ENCODE data around the gene ADAMTS3. TPM values are rescaled to one million over a fixed set of nuclear protein-coding genes. Genes with fewer than 3 reads are reported as not detected.

Gene ADAMTS3
- total and polyA plus RNA-seq, 2 donors (not counting 3 experiments of a cell fraction or from before 2014, with no cell fraction given), result 0.37 to 1.3 TPM

DNA sequence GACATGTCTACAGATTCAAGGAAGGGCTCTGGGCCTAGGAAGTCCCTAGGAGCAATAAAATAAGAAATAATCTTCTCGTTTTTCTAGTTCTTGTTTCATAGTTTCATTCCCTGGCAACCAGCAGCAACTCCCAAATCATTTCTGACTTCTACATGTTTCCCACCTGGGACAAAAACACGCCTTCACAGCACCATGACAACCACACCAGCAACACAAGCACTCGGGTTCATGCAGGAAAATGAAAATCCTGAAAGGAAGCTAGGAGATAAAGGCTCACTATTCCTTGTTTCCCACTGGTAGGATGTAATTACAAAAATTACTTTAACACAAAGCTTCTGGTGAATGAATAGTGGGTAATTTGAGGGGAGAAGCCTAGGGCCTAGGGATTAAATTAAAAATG lies 158.9 kb downstream of the ADAMTS3 start:
- H3K9me3 ChIP-seq (replicated peaks; ENCODE audit: control insufficient read depth, insufficient read depth, low read length), result no peaks in the 10 kb centered on the region
- CTCF ChIA-PET, result interaction anchor here (1.8 kb wide), 1 partner anchor 62 kb away, joined by 4 read pairs; no protein-coding TSS in a partner anchor
- H3K36me3 ChIP-seq (ENCODE audit: control insufficient read depth in 2 of 2, extremely low read depth in 1 of 2, insufficient read depth in 2 of 2, low read length in 2 of 2), result no peaks in the 10 kb centered on the region
- H4K20me1 ChIP-seq (replicated peaks; ENCODE audit: control insufficient read depth, extremely low read depth, insufficient read depth, low read length), result no peaks in the 10 kb centered on the region
- FAIRE-seq (no peak), DNase-seq (ENCODE audit: low read depth, low spot score) (no peak)
- H3K4me2 ChIP-seq (ENCODE audit: insufficient read depth, low read length), result no peak overlapping the region
- H3K79me2 ChIP-seq (ENCODE audit: control insufficient read depth, insufficient read depth, low read length), result no peaks in the 10 kb centered on the region
- POLR2A ChIA-PET, result no interaction called here
- dilution Hi-C loops (cut with MboI; ENCODE audit: extremely low pct_ligation_motif_present, low sequenced_read_pairs) (no loop called here), intact Hi-C loops (cut with micrococcal nuclease) (no loop called here)
- BruUV-seq (replicated peaks), result no TSS peak
- no peaks in the 10 kb centered on the region for H3K9me1 ChIP-seq (replicated peaks; ENCODE audit: control insufficient read depth, extremely low read depth, insufficient read depth, low read length)
- no peak overlapping the region for H3K4me3 ChIP-seq (replicated peaks in 1 of 3; ENCODE audit: insufficient read depth in 1 of 3, low read depth in 1 of 3, low read length in 3 of 3)
- TF ChIP-seq MYC (IDR thresholded peaks at IDR 0.05; ENCODE audit: low read depth, low read length), result no peak
- TF ChIP-seq, protein P1, sequence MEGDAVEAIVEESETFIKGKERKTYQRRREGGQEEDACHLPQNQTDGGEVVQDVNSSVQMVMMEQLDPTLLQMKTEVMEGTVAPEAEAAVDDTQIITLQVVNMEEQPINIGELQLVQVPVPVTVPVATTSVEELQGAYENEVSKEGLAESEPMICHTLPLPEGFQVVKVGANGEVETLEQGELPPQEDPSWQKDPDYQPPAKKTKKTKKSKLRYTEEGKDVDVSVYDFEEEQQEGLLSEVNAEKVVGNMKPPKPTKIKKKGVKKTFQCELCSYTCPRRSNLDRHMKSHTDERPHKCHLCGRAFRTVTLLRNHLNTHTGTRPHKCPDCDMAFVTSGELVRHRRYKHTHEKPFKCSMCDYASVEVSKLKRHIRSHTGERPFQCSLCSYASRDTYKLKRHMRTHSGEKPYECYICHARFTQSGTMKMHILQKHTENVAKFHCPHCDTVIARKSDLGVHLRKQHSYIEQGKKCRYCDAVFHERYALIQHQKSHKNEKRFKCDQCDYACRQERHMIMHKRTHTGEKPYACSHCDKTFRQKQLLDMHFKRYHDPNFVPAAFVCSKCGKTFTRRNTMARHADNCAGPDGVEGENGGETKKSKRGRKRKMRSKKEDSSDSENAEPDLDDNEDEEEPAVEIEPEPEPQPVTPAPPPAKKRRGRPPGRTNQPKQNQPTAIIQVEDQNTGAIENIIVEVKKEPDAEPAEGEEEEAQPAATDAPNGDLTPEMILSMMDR (IDR thresholded peaks at IDR 0.05; ENCODE audit: extremely low read depth in 1 of 2, insufficient read depth in 1 of 2, low read depth in 1 of 2, low read length in 2 of 2), result no peak
- no peak for TF ChIP-seq POLR2AphosphoS5 (IDR thresholded peaks at IDR 0.05; ENCODE audit: insufficient read depth, low read depth, low read length)
- TF ChIP-seq POLR2A (IDR thresholded peaks at IDR 0.05; ENCODE audit: low read depth, low read length), result no peak
- no peak for TF ChIP-seq FOS (IDR thresholded peaks at IDR 0.05; ENCODE audit: borderline replicate concordance, insufficient read depth, low read length)
- TF ChIP-seq EZH2 (IDR thresholded peaks at IDR 0.05; ENCODE audit: borderline replicate concordance, low read depth, low read length, severe bottlenecking), result no peak
- no peak for TF ChIP-seq GATA2 (IDR thresholded peaks at IDR 0.05; ENCODE audit: insufficient read depth, insufficient read length, low read depth, low read length)
- no peak for TF ChIP-seq JUN (IDR thresholded peaks at IDR 0.05; ENCODE audit: borderline replicate concordance, insufficient read depth, insufficient read length, low read depth)
- TF ChIP-seq, protein P2, sequence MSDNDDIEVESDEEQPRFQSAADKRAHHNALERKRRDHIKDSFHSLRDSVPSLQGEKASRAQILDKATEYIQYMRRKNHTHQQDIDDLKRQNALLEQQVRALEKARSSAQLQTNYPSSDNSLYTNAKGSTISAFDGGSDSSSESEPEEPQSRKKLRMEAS (IDR thresholded peaks at IDR 0.05; ENCODE audit: insufficient read depth, insufficient read length), result no peak
- no peaks in the 10 kb centered on the region for H3K27me3 ChIP-seq (ENCODE audit: control insufficient read depth in 2 of 2, insufficient read depth in 2 of 2, low read length in 2 of 2)
- H3K27ac ChIP-seq (ENCODE audit: insufficient read depth, low read depth, low read length), result no peak overlapping the region
- H2AFZ ChIP-seq (ENCODE audit: low read depth, low read length), result no peak overlapping the region
- H3K9ac ChIP-seq (replicated peaks; ENCODE audit: extremely low read depth, insufficient read depth, low read length), result no peak overlapping the region
- H3K4me1 ChIP-seq (ENCODE audit: control insufficient read depth, extremely low read depth, insufficient read depth, low read length), result no peaks in the 10 kb centered on the region
